ENCODE measurements around the gene CST1.
"Not testable (repeated sequence)": the region's sequence is repeated elsewhere in the genome, so short reads cannot be mapped to it uniquely, and the experiment has no call there.

The CST1 gene

GRCh38 chr20:23750786-23751185 lies at the start of gene CST1:
Gene CST1, minus strand, starts transcription at chr20:23750935. Its CDS starts 69 bp downstream, at chr20:23750866.
- not testable (repeated sequence) for DNase-seq

- not testable (repeated sequence) for DNase-seq
Measured at GRCh38 chr20:23799216-23799847, 48.6 kb upstream of the CST1 start.

GRCh38 chr20:23795526-23795925 lies 44.8 kb upstream of the CST1 start:
- DNase-seq: no peak

- no peak for DNase-seq
Measured at GRCh38 chr20:23794841-23795240, 44.1 kb upstream of the CST1 start.

GRCh38 chr20:23794065-23794464 lies 43.3 kb upstream of the CST1 start:
- no peak for DNase-seq

GRCh38 chr20:23783447-23783846 lies 32.7 kb upstream of the CST1 start:
- DNase-seq: no peak

GRCh38 chr20:23782366-23782983 lies 31.7 kb upstream of the CST1 start:
- no peak for DNase-seq

- DNase-seq: not testable (repeated sequence)
Measured at GRCh38 chr20:23778676-23779075, 27.9 kb upstream of the CST1 start.

- not testable (repeated sequence) for DNase-seq
Measured at GRCh38 chr20:23777380-23777779, 26.6 kb upstream of the CST1 start.

- DNase-seq: no peak
Measured at GRCh38 chr20:23776067-23776771, 25.5 kb upstream of the CST1 start.

- no peak for DNase-seq
Measured at GRCh38 chr20:23774081-23774480, 23.3 kb upstream of the CST1 start.

GRCh38 chr20:23773579-23773978 lies 22.8 kb upstream of the CST1 start:
- DNase-seq: no peak

- DNase-seq: no peak
Measured at GRCh38 chr20:23773127-23773526, 22.4 kb upstream of the CST1 start.

- DNase-seq: no peak
Measured at GRCh38 chr20:23772074-23772473, 21.3 kb upstream of the CST1 start.

- no peak for DNase-seq
Measured at GRCh38 chr20:23770384-23770783, 19.6 kb upstream of the CST1 start.

GRCh38 chr20:23768520-23768919 lies 17.8 kb upstream of the CST1 start:
- not testable (repeated sequence) for DNase-seq

GRCh38 chr20:23766531-23766930 lies 15.8 kb upstream of the CST1 start:
- DNase-seq: no peak

GRCh38 chr20:23765578-23765977 lies 14.8 kb upstream of the CST1 start:
- no peak for DNase-seq

- DNase-seq: not testable (repeated sequence)
Measured at GRCh38 chr20:23764630-23765029, 13.9 kb upstream of the CST1 start.

GRCh38 chr20:23763345-23763744 lies 12.6 kb upstream of the CST1 start:
- no peak for DNase-seq

- no peak for DNase-seq
Measured at GRCh38 chr20:23759306-23759940, 8.7 kb upstream of the CST1 start.

GRCh38 chr20:23756792-23757191 lies 6.1 kb upstream of the CST1 start:
- DNase-seq: not testable (repeated sequence)

- not testable (repeated sequence) for DNase-seq
Measured at GRCh38 chr20:23755131-23755611, 4.4 kb upstream of the CST1 start.
